ENCODE data around the gene PSME1. TPM values are rescaled to one million over a fixed set of nuclear protein-coding genes. Genes with fewer than 3 reads are reported as not detected.

The PSME1 gene
- total RNA-seq, 6 donors from 2014 or later: 56.6 to 206 (median 142) TPM

GRCh38 chr14:24146453-24146977, 10.5 kb downstream of the PSME1 start, which contains the start of gene PSME2:
Gene PSME2 (minus strand): TSS chr14:24146610. CDS start chr14:24146581, 29 bp downstream.
- H3K27me3 ChIP-seq: no peaks in the 10 kb centered on the region
- H3K27ac ChIP-seq: peak within 1 kb of the TSS; percentile 87 to 96 (median 92)
- ATAC-seq (ENCODE audit: low FRiP score in 2 of 2) (peak; percentile 93 to 95), DNase-seq (peak; percentile 91 to 99)
- TF ChIP-seq EP300 (IDR thresholded peaks at IDR 0.05) (no peak), CTCF (IDR thresholded peaks at IDR 0.05) (no peak), POLR2AphosphoS5 (IDR thresholded peaks at IDR 0.05) (peak; percentile 64 to 67), POLR2A (IDR thresholded peaks at IDR 0.05) (peak in 2 of 4 donors; percentile 41 to 54)
- no peaks in the 10 kb centered on the region for H3K9me3 ChIP-seq
- H3K4me3 ChIP-seq: peak within 1 kb of the TSS; percentile 67 to 99 (median 93)
- WGBS, 2 donors: 0 to 1% methylated on average over 16 to 24 of the region's 25 CpGs
- H3K4me1 ChIP-seq: peaks cover 26 to 45% (median 29%) of the 10 kb centered on the region in 4 donors
- H3K36me3 ChIP-seq: peaks cover 24 to 38% (median 31%) of the 10 kb centered on the region in 4 donors

- WGBS, 2 donors: 0 to 1% methylated on average over 10 to 39 of the region's 57 CpGs
- Histone ChIP-seq H3K9me3 (no peaks in the 10 kb centered on the region), H3K27me3 (no peaks in the 10 kb centered on the region), H3K36me3 (peaks cover 29 to 45% (median 37%) of the 10 kb centered on the region in 4 donors), H3K4me3 (peak within 1 kb of the TSS; percentile 67 to 99 (median 93)), H3K4me1 (peaks cover 22 to 41% (median 25%) of the 10 kb centered on the region in 4 donors), H3K27ac (peak within 1 kb of the TSS; percentile 87 to 96 (median 92))
- peak; percentile 94 to 99 for DNase-seq
- peak; percentile 97 to 98 for ATAC-seq (ENCODE audit: low FRiP score in 2 of 2)
- no peak for TF ChIP-seq EP300 (IDR thresholded peaks at IDR 0.05)
- TF ChIP-seq POLR2AphosphoS5 (IDR thresholded peaks at IDR 0.05): peak; percentile 48 to 74
- TF ChIP-seq POLR2A (IDR thresholded peaks at IDR 0.05): peak in 3 of 4 donors; percentile 43 to 71 (median 70)
Observed at GRCh38 chr14:24146978-24147760, 11.2 kb downstream of the PSME1 start, which contains the start of gene RNF31. Gene RNF31 (plus strand): TSS chr14:24147498. CDS start chr14:24147699, 201 bp downstream.

GRCh38 chr14:24147761-24148428, 11.9 kb downstream of the PSME1 start:
- Histone ChIP-seq H3K27ac (peak overlapping the region; percentile 87 to 96 (median 91)), H3K4me1 (peaks cover 19 to 37% (median 23%) of the 10 kb centered on the region in 4 donors), H3K27me3 (no peaks in the 10 kb centered on the region), H3K9me3 (no peaks in the 10 kb centered on the region), H3K4me3 (peak overlapping the region; percentile 67 to 99 (median 93)), H3K36me3 (peaks cover 29 to 52% (median 43%) of the 10 kb centered on the region in 4 donors)
- ATAC-seq (ENCODE audit: low FRiP score in 2 of 2) (no peak), DNase-seq (no peak)
- 10 to 13% methylated on average over 12 to 17 of the region's 29 CpGs for WGBS, 2 donors
- TF ChIP-seq POLR2A (IDR thresholded peaks at IDR 0.05) (no peak), EP300 (IDR thresholded peaks at IDR 0.05) (no peak), POLR2AphosphoS5 (IDR thresholded peaks at IDR 0.05) (no peak), CTCF (IDR thresholded peaks at IDR 0.05) (no peak)

- 97 to 100% methylated on average over 3 of the region's 3 CpGs for WGBS, 2 donors
- ATAC-seq (ENCODE audit: low FRiP score in 2 of 2): no peak
- peaks cover 19 to 37% (median 23%) of the 10 kb centered on the region in 4 donors for H3K4me1 ChIP-seq
- no peak for DNase-seq
- no peak for TF ChIP-seq EP300 (IDR thresholded peaks at IDR 0.05)
- TF ChIP-seq POLR2A (IDR thresholded peaks at IDR 0.05): no peak
- no peaks in the 10 kb centered on the region for H3K9me3 ChIP-seq
- H3K27me3 ChIP-seq: no peaks in the 10 kb centered on the region
- no peak overlapping the region for H3K27ac ChIP-seq
- H3K36me3 ChIP-seq: peaks cover 28 to 58% (median 43%) of the 10 kb centered on the region in 4 donors
- H3K4me3 ChIP-seq: no peak overlapping the region
Observed at GRCh38 chr14:24149302-24149969, 13.4 kb downstream of the PSME1 start.

GRCh38 chr14:24150061-24150460, 14.1 kb downstream of the PSME1 start:
- H3K27ac ChIP-seq: no peak overlapping the region

More at GRCh38 chr14:24150061-24150460, 14.1 kb downstream of the PSME1 start:
- H3K4me1 ChIP-seq: peaks cover 15 to 37% (median 20%) of the 10 kb centered on the region in 4 donors
- 93 to 98% methylated on average over 5 to 9 of the region's 9 CpGs for WGBS, 2 donors
- H3K9me3 ChIP-seq: no peaks in the 10 kb centered on the region
- H3K36me3 ChIP-seq: peaks cover 31 to 64% (median 48%) of the 10 kb centered on the region in 4 donors
- ATAC-seq (ENCODE audit: low FRiP score in 2 of 2) (no peak), DNase-seq (no peak)
- TF ChIP-seq EP300 (IDR thresholded peaks at IDR 0.05) (no peak), POLR2AphosphoS5 (IDR thresholded peaks at IDR 0.05) (no peak), CTCF (IDR thresholded peaks at IDR 0.05) (no peak), POLR2A (IDR thresholded peaks at IDR 0.05) (no peak)
- H3K4me3 ChIP-seq: no peak overlapping the region
- no peaks in the 10 kb centered on the region for H3K27me3 ChIP-seq

Data from upper lobe of left lung (tissue), 6 donors.